NCI-H2029 treated with DMSO at 0.1 percent for 48 hours (cell line): ENCODE measurements around the gene PSMC4.

Experiments used
- DNase-seq: peaks from one replicate; lab custom pipeline; 2025; lab: John Stamatoyannopoulos, UW

PSMC4 gene

DNA sequence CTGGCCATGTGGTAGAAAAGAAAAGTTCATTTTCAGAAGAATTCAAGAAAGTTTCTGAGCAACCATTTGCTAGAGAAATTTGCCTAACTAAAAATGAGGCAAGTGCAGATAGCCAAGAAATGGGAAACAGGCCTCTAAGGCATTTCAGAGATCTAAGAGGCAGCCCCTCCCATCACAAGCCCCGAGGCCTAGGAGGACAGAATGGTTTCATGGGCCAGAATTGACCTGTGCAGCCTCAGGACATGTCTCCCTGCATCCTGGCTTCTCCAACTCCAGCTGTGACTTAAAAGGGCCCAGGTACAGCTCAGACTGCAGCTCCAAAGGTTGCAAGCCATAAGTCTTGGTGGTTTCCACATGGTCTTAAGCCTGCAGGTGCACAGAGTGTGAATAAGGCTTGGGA is 22.6 kb downstream of the PSMC4 start:
- no peak for DNase-seq

DNA sequence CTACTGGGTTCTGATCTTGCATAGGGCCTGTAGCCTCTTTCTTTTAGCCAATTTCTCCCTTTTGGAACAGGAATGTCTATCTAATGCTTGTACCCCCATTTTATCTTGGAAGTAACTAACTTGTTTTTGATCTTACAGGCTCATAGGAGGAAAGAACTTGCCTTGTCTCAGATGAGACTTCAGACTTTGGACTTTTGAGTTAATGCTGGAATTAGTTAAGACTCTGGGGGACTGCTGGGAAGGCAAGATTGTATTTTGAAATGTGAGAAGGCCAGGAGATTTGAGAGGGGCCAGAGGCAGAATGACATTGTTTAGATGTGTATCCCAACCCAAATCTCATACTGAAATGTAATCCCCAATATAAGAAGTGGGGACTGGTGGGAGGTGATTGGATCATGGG is 23.4 kb downstream of the PSMC4 start:
- DNase-seq, result no peak

DNA sequence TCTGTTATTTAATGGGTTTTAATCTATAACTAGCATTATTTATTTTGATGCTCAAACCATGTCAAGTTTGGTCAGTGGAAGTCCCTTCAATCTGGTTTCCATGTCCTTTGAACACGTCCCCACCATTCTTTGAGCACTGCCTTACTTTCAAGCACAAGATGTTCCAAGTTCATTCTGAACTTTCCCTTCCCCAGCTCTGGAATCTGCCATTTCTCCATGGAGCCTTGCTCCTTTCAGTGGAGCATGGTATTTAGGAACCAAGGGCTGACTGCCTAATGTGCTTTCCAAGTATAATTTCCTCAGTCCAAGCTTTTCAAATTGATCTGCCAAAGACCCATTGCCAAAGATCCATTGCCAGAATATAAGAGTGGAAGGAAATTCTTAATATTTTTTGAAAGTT is 24.8 kb downstream of the PSMC4 start:
- DNase-seq, result no peak

DNA sequence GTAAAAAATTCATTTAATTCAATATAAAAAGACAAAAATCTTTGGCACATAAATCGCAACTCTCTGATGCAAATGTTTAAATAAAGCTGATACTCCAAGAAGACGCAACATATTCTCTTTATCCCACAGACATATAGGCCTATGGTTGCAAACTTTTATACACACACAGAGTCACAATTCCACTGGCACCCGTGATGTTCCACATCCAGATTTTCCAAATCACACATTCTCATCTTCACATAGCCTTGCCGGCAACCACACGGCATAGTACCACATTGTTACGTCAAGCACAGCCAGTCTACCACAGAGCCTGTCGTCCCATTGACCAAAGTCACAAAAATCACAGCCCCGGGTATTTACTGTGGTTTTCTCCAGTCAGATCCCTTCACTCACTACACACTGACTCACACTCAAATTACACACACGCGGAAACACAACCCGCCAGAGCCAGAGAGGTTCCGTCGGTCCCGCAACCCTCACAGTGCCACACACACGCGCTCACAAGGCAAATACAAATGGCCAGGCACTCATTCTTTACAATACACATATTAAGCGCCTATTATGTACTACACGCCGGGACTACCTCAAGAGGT is 25.3 kb downstream of the PSMC4 start:
- no peak for DNase-seq

DNA sequence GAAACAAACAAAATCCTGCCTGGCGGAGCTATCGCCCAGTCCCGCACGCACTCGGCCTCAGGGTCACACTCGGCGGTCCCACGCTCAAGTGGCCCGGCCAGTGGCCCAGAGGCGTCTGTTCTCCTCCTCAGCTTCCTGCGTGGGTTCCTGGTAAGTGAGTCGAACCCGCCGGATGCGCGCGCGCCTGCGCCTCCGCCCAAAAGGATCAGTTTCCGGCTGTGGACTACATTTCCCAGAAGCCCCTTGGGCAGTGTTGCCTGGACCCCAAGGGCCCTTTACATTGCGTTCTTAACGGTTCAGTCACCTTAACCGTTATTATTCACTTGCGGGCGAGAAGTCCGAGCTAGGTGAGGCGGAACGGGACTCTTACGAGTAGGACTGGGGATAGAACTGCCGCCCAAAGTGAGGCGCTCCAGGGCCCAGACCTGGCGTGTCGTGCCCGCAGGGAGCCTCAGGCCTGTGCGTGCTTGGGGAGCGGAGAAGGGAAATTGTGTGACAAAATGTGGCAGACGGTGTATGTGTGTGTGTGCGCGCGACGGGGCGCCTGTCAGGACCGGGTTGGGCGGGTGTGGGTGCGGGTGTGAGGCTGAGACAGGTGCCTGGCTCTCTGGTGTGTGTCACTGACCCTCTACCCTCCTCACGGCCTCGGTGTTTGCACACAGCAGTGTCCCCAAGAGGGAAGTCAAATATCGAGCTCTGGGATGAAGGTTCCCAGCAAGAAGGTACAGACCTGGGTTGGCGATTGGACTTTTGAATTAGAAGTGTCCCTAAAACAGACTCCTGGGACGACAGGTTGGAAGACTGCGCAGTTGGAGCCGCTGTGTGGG is 26.1 kb downstream of the PSMC4 start, which contains the start of gene ZNF546:
TSS of gene ZNF546 (plus strand) at position 250 of the 827 bp plus-strand sequence. CDS start 1,267 bp downstream, outside the sequence.
- peak; percentile 65 for DNase-seq

DNA sequence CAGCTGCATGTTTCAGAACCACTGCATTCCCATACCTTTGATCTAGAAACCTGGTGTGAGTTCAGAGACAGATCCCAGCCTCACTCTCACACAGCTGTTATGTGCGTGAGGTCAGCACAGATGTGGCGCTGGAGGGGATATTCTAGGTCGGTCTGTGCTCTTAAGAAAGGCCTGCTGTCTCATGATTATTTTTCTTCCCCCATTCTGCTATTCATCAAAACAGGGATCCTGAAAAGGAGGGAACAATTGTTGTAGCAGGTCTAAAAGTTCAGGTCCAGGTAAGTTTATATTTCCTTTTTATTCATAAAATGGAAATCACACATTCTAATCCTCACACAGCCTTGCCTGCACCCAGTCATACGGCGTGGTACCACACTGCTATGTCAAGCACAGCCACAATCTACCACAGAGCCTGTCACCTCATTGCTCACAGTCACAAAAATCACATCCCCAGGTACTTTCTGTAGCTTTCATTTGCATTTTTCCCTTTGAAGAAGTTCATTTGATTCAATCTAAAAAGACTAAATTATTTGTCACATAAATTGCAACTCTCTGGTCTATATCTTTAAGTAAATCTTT is 26.8 kb downstream of the PSMC4 start:
- no peak for DNase-seq

DNA sequence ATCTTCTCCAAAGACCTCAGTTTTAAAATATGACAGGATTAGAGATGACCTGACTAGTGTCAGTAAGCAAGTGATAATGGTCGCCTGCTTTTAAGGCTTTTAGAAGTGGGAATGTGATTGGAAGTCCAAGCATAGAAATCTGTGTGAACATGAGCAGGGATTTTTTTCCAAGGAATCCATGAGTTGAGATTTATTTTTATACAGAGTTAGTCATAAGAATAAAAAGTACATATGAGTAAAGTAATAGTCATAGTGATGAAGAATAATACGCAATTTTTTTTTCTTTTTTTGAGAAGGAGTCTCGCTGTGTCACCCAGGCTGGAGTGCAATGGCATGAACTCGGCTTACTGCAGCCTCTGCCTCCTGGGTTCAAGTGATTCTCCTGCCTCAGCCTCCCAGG is 27.5 kb downstream of the PSMC4 start:
- DNase-seq, result no peak

DNA sequence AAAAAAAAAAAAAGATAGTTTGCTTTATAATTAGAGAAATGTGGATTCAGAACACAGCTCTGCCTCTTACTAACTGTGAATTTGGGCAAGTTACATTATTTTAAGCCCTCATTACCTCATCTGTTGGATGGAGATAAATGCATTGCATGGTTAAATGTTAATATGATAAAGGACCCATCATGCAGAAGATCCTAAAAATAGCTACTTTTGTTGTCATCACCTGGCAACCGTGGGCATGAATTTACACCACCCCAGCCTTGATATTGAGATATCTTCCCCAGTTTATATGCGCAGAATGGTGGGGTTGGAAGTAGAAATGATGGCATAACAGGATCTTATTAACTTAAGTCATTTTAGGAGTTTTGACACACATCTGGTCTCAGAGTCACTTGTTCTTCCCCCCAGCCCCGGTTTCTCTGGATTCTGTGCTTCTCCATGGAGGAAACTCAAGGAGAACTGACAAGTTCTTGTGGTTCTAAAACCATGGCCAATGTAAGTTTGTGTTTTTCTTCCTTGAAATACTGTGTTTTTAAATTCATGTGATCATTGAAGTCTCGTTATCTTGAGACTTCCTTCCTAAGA is 34.8 kb downstream of the PSMC4 start:
- no peak for DNase-seq

DNA sequence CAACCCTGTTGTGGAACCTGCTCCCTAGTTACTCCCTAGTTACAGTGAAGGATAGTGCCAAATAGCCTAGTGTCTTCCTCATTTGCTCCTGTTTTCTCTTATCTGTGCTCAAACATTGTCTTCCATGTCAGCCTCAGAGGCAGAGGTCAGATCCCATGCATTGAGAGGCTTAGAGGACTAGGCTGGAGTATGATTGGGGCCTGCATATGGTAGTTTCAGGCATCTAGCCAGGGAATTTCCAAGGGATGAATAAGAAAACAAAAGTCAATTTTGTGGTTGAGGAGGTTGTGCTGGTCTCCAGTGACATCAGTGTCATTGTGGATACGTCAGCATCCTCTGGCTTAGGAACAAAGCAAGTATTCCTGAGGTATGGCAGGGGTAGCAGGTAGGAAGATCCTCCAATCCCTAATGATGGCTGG is 35.3 kb downstream of the PSMC4 start:
- DNase-seq, result no peak

DNA sequence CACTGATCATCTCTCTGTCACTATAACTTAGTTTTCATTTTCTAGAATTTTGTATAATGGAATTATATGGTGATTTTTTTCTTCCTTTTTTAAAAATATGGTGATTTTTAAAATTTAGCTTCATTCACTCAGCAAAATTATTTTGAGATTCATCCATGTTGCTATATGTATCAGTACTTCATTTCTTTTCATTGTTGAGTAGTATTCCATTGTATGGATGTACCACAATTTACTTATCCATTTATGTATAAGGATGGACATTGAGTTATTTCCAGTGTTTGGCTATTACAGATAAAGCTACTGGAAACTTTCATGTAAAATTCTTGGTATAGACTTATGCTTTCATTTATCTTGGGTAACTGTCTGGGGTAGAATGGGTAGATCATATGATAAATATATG is 38.7 kb downstream of the PSMC4 start:
- DNase-seq, result no peak

DNA sequence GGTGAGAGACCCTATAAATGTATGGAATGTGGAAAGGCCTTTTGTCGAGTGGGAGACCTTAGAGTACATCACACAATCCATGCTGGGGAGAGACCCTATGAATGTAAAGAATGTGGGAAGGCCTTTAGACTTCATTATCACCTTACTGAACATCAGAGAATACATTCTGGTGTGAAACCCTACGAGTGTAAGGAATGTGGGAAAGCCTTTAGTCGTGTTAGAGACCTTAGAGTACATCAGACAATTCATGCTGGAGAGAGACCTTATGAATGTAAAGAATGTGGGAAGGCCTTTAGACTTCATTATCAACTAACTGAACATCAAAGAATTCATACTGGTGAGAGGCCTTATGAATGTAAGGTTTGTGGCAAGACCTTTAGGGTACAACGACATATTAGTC is 43.0 kb downstream of the PSMC4 start:
- no peak for DNase-seq

DNA sequence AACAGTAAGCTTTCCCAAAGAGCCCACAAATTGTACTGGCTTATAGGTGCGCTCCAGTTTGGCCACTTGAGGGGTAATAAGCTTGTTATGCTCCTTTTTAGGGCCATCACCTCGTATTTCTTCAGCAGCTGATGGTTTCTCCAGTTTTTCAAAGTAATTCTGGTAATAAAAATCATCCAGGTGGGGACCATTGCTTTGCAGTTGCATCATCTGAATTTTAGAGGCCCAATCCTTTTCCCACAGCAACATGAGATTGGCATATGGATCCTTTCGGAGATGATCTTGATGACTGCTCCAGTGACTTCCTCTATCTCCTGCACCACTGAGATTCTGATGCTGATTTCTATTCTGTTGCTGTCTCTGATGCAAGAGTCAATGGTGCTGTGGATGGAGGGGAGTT is 53.0 kb downstream of the PSMC4 start:
- DNase-seq, result no peak

DNA sequence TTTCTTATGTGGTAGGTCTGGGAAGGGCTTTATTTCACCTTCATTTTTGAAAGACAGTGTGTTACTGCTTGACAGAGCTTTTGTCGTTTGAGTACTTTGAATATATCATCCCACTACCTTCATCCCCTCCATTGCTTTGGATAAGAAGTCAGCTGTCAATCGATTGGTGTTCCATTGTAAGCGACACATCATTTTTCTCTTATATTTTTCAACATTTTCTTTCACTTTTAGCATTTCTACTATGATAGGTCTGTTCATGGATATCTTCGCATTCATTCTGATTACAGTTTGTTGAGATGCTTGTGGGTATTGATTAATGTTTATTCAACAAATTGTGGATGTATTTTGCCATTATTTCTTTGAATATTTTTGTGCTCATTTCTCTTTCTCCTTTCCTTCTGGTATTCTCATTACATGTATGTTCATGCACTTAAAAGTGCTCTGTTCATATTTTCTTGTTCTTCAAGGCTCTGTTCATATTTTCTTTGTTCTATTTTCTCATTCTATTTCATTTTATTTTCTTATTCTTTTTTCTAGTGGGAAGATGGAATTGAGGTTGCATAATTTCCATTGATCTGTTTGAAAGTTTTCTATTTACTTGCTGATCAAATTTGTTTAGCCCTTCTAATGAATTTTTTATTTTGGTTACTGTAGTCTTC is 55.1 kb downstream of the PSMC4 start:
- no peak for DNase-seq

DNA sequence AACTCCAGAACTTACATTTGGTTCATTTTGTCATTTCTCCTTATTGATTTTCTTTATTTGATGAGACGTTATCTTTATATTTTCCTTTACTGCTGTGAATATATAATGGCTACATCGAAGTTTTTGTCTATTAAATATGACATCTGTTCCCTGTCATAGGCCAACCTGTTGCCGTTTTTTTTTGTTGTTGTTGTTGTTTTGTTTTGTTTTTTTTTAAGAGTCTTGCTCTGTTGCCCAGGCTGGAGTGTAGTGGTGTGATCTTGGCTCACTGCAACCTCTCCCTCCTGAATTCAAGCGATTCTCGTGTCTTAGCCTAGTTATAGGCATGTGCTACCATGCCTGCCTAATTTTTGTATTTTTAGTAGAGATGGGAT is 55.6 kb downstream of the PSMC4 start:
- no peak for DNase-seq
